Measurements from ENCODE around the gene DNASE1L1.

The DNASE1L1 gene

GRCh38 chrX:154441564-154441963 lies 32.5 kb upstream of the DNASE1L1 start:
- H3K36me3 Mint-ChIP-seq, result peaks cover 7% of the 10 kb centered on the region
- no peak overlapping the region for H3K4me3 Mint-ChIP-seq
- H3K27ac Mint-ChIP-seq, result no peak overlapping the region
- H3K27me3 Mint-ChIP-seq, result no peaks in the 10 kb centered on the region
- no peaks in the 10 kb centered on the region for H3K9me3 Mint-ChIP-seq
- ATAC-seq, result no peak
- H3K4me1 Mint-ChIP-seq, result peaks cover 39% of the 10 kb centered on the region

- Mint-ChIP-seq H3K27ac (no peak overlapping the region), H3K4me3 (no peak overlapping the region), H3K27me3 (no peaks in the 10 kb centered on the region), H3K9me3 (no peaks in the 10 kb centered on the region), H3K4me1 (peaks cover 39% of the 10 kb centered on the region), H3K36me3 (peaks cover 6% of the 10 kb centered on the region)
- ATAC-seq, result no peak
Measured at GRCh38 chrX:154440623-154441357, 31.7 kb upstream of the DNASE1L1 start.

GRCh38 chrX:154439841-154440240 lies 30.8 kb upstream of the DNASE1L1 start:
- no peak overlapping the region for H3K27ac Mint-ChIP-seq
- H3K9me3 Mint-ChIP-seq, result no peaks in the 10 kb centered on the region
- H3K4me1 Mint-ChIP-seq, result peaks cover 42% of the 10 kb centered on the region
- peaks cover 14% of the 10 kb centered on the region for H3K36me3 Mint-ChIP-seq
- no peak for ATAC-seq
- no peak overlapping the region for H3K4me3 Mint-ChIP-seq
- no peaks in the 10 kb centered on the region for H3K27me3 Mint-ChIP-seq

- Mint-ChIP-seq H3K4me3 (peak overlapping the region; percentile 92), H3K4me1 (peaks cover 36% of the 10 kb centered on the region), H3K36me3 (peaks cover 19% of the 10 kb centered on the region), H3K27me3 (no peaks in the 10 kb centered on the region), H3K27ac (peak overlapping the region; percentile 78), H3K9me3 (no peaks in the 10 kb centered on the region)
- ATAC-seq, result no peak
Measured at GRCh38 chrX:154437971-154438893, 29.2 kb upstream of the DNASE1L1 start.

- peaks cover 32% of the 10 kb centered on the region for H3K4me1 Mint-ChIP-seq
- H3K9me3 Mint-ChIP-seq, result no peaks in the 10 kb centered on the region
- H3K36me3 Mint-ChIP-seq, result peaks cover 19% of the 10 kb centered on the region
- ATAC-seq, result peak; percentile 72
- H3K27ac Mint-ChIP-seq, result peak within 1 kb of the TSS; percentile 80
- peak within 1 kb of the TSS; percentile 92 for H3K4me3 Mint-ChIP-seq
- H3K27me3 Mint-ChIP-seq, result no peaks in the 10 kb centered on the region
Measured at GRCh38 chrX:154436983-154437752, 28.1 kb upstream of the DNASE1L1 start, which contains the start of gene GDI1. Gene GDI1, plus strand, starts transcription at chrX:154437154. Its CDS starts 101 bp downstream, at chrX:154437255.

GRCh38 chrX:154436374-154436982 lies 27.4 kb upstream of the DNASE1L1 start:
- no peaks in the 10 kb centered on the region for H3K9me3 Mint-ChIP-seq
- H3K4me1 Mint-ChIP-seq, result peaks cover 35% of the 10 kb centered on the region
- peak; percentile 79 for ATAC-seq
- no peaks in the 10 kb centered on the region for H3K27me3 Mint-ChIP-seq
- peak overlapping the region; percentile 80 for H3K4me3 Mint-ChIP-seq
- H3K27ac Mint-ChIP-seq, result peak overlapping the region; percentile 80
- H3K36me3 Mint-ChIP-seq, result peaks cover 22% of the 10 kb centered on the region

- H3K27ac Mint-ChIP-seq, result peak overlapping the region; percentile 80
- H3K36me3 Mint-ChIP-seq, result peaks cover 24% of the 10 kb centered on the region
- H3K27me3 Mint-ChIP-seq, result no peaks in the 10 kb centered on the region
- no peak for ATAC-seq
- H3K9me3 Mint-ChIP-seq, result no peaks in the 10 kb centered on the region
- H3K4me1 Mint-ChIP-seq, result peaks cover 39% of the 10 kb centered on the region
- no peak overlapping the region for H3K4me3 Mint-ChIP-seq
Measured at GRCh38 chrX:154435171-154435733, 26.2 kb upstream of the DNASE1L1 start.

GRCh38 chrX:154434394-154435168 lies 25.5 kb upstream of the DNASE1L1 start:
- H3K36me3 Mint-ChIP-seq, result peaks cover 24% of the 10 kb centered on the region
- H3K27ac Mint-ChIP-seq, result no peak overlapping the region

GRCh38 chrX:154433605-154434004 lies 24.6 kb upstream of the DNASE1L1 start:
- H3K9me3 Mint-ChIP-seq, result no peaks in the 10 kb centered on the region
- no peak for ATAC-seq
- no peaks in the 10 kb centered on the region for H3K27me3 Mint-ChIP-seq
- H3K27ac Mint-ChIP-seq, result no peak overlapping the region
- H3K36me3 Mint-ChIP-seq, result peaks cover 24% of the 10 kb centered on the region
- no peak overlapping the region for H3K4me3 Mint-ChIP-seq
- H3K4me1 Mint-ChIP-seq, result peaks cover 35% of the 10 kb centered on the region

More at GRCh38 chrX:154434394-154435168, 25.5 kb upstream of the DNASE1L1 start:
- Mint-ChIP-seq H3K27me3 (no peaks in the 10 kb centered on the region), H3K4me3 (no peak overlapping the region), H3K4me1 (peaks cover 38% of the 10 kb centered on the region), H3K9me3 (no peaks in the 10 kb centered on the region)
- ATAC-seq, result no peak

- Mint-ChIP-seq H3K36me3 (peaks cover 24% of the 10 kb centered on the region), H3K27ac (no peak overlapping the region), H3K4me3 (no peak overlapping the region), H3K27me3 (no peaks in the 10 kb centered on the region), H3K4me1 (peaks cover 31% of the 10 kb centered on the region), H3K9me3 (no peaks in the 10 kb centered on the region)
- ATAC-seq, result no peak
Measured at GRCh38 chrX:154432210-154432609, 23.2 kb upstream of the DNASE1L1 start.

GRCh38 chrX:154431341-154431740 lies 22.3 kb upstream of the DNASE1L1 start:
- H3K27me3 Mint-ChIP-seq, result no peaks in the 10 kb centered on the region
- H3K36me3 Mint-ChIP-seq, result peaks cover 24% of the 10 kb centered on the region
- no peak overlapping the region for H3K27ac Mint-ChIP-seq
- ATAC-seq, result no peak
- no peaks in the 10 kb centered on the region for H3K9me3 Mint-ChIP-seq
- peaks cover 30% of the 10 kb centered on the region for H3K4me1 Mint-ChIP-seq
- H3K4me3 Mint-ChIP-seq, result peak overlapping the region; percentile 26

GRCh38 chrX:154430916-154431315 lies 21.9 kb upstream of the DNASE1L1 start:
- Mint-ChIP-seq H3K9me3 (no peaks in the 10 kb centered on the region), H3K27ac (peak overlapping the region; percentile 84), H3K27me3 (no peaks in the 10 kb centered on the region), H3K4me3 (no peak overlapping the region), H3K36me3 (peaks cover 20% of the 10 kb centered on the region), H3K4me1 (peaks cover 25% of the 10 kb centered on the region)
- no peak for ATAC-seq

- ATAC-seq, result no peak
- no peaks in the 10 kb centered on the region for H3K27me3 Mint-ChIP-seq
- H3K9me3 Mint-ChIP-seq, result no peaks in the 10 kb centered on the region
- H3K36me3 Mint-ChIP-seq, result peaks cover 15% of the 10 kb centered on the region
- H3K4me1 Mint-ChIP-seq, result peaks cover 21% of the 10 kb centered on the region
- H3K4me3 Mint-ChIP-seq, result peak overlapping the region; percentile 13
- H3K27ac Mint-ChIP-seq, result peak overlapping the region; percentile 84
Measured at GRCh38 chrX:154430479-154430878, 21.4 kb upstream of the DNASE1L1 start.

- Mint-ChIP-seq H3K27ac (peak overlapping the region; percentile 84), H3K4me1 (peaks cover 21% of the 10 kb centered on the region), H3K36me3 (peaks cover 11% of the 10 kb centered on the region), H3K9me3 (no peaks in the 10 kb centered on the region), H3K4me3 (peak overlapping the region; percentile 86), H3K27me3 (no peaks in the 10 kb centered on the region)
- peak; percentile 57 for ATAC-seq
Measured at GRCh38 chrX:154429711-154430110, 20.7 kb upstream of the DNASE1L1 start.

Data from stimulated activated memory B cell treated with anti-CD40 and anti-IgM and Interleukin-4, amounts not matched to agents 10 μg/mL and 1 μg/mL and 100 μg/mL, for 72 hours (primary cell).